Hepatocyte (in vitro differentiated cells): ENCODE measurements around the gene SIRT2. TPM values are rescaled to one million over a fixed set of nuclear protein-coding genes. Genes with fewer than 3 reads are reported as not detected.

ENCODE experiments used
- DNase-seq: peaks from one replicate; pipeline ENCODE4 v3.0.0-alpha.2; 2016; ENCODE audit warnings: low spot score
- H2AFZ ChIP-seq: fragments of 200-600 bp; sonication (generic); 2 replicates; pipeline ENCODE4 v1.6.0; 2016; ENCODE audit warnings: antibody characterized with exemption, mild to moderate bottlenecking
- H3K27ac ChIP-seq: fragments of 200-600 bp; sonication (generic); 2 replicates; pipeline ENCODE4 v1.5.1; 2016; ENCODE audit warnings: mild to moderate bottlenecking
- H3K27me3 ChIP-seq: fragments of 200-600 bp; sonication (generic); 2 replicates; pipeline ENCODE4 v1.6.1; 2016
- H3K36me3 ChIP-seq: fragments of 200-600 bp; sonication (generic); replicated peaks from 2 replicates; pipeline ENCODE4 v1.5.1; 2016; ENCODE audit warnings: low read depth; ENCODE audit not compliant: insufficient read depth
- H3K4me1 ChIP-seq: fragments of 200-600 bp; sonication (generic); 2 replicates; pipeline ENCODE4 v1.5.1; 2016; ENCODE audit warnings: mild to moderate bottlenecking, moderate library complexity; ENCODE audit not compliant: insufficient read depth
- H3K4me2 ChIP-seq: fragments of 200-600 bp; sonication (generic); 2 replicates; pipeline ENCODE4 v1.6.0; 2016
- H3K4me3 ChIP-seq: fragments of 200-600 bp; sonication (generic); 2 replicates; pipeline ENCODE4 v1.5.1; 2016; ENCODE audit warnings: mild to moderate bottlenecking
- H3K79me2 ChIP-seq: fragments of 200-600 bp; sonication (generic); 2 replicates; pipeline ENCODE4 v1.6.0; 2017; ENCODE audit warnings: mild to moderate bottlenecking
- H3K9me2 ChIP-seq: fragments of 200-600 bp; sonication (generic); replicated peaks from 2 replicates; pipeline ENCODE4 v1.6.0; 2017; ENCODE audit warnings: mild to moderate bottlenecking; ENCODE audit not compliant: insufficient read depth
- H3K9me3 ChIP-seq: fragments of 200-600 bp; sonication (generic); 2 replicates; pipeline ENCODE4 v1.5.1; 2016; ENCODE audit warnings: low read depth, mild to moderate bottlenecking
- H4K20me1 ChIP-seq: fragments of 200-600 bp; sonication (generic); 2 replicates; pipeline ENCODE4 v1.6.0; 2016; ENCODE audit warnings: mild to moderate bottlenecking; ENCODE audit not compliant: insufficient read depth, poor library complexity, severe bottlenecking
- CTCF ChIP-seq: fragments of 200-600 bp; sonication (generic); IDR thresholded peaks from 2 replicates; pipeline ENCODE4 v1.5.1; 2016; ENCODE audit warnings: antibody characterized with exemption, mild to moderate bottlenecking; ENCODE audit not compliant: poor library complexity
- EZH2 ChIP-seq: fragments of 200-600 bp; sonication (generic); IDR thresholded peaks from 2 replicates; pipeline ENCODE4 v1.6.1; 2016; ENCODE audit warnings: antibody characterized with exemption, mild to moderate bottlenecking, borderline replicate concordance
- EZH2phosphoT487 ChIP-seq: fragments of 200-600 bp; sonication (generic); IDR thresholded peaks from one replicate; pipeline ENCODE4 v1.6.1; 2018; ENCODE audit warnings: antibody characterized with exemption, mild to moderate bottlenecking, low read depth, moderate library complexity; ENCODE audit not compliant: unreplicated experiment, severe bottlenecking
- WGBS: methylation state at CpG from one replicate; pipeline ENCODE4 v1.1.6; 2016; ENCODE audit warnings: low lambda C conversion rate; ENCODE audit errors: missing lambda C conversion rate; 5-methylcytosine and 5-hydroxymethylcytosine counted together
- polyA plus RNA-seq: library from polyadenylated mRNA; unstranded; fragments of >200 nt; fragmentation: Nextera tagmentation; extraction: Ambion mirVana; gene quantifications from 2 replicates; pipeline ENCODE4 v1.2.1, GENCODE V29; 2016
- total RNA-seq: library from RNA; depleted of rRNA; stranded (reverse); fragments of >200 nt; gene quantifications from 2 replicates; pipeline ENCODE4 v1.2.3, GENCODE V29; 2014

Gene SIRT2
- total and polyA plus RNA-seq, 2 experiments from 2014 or later: 52.1 to 75.9 TPM

DNA sequence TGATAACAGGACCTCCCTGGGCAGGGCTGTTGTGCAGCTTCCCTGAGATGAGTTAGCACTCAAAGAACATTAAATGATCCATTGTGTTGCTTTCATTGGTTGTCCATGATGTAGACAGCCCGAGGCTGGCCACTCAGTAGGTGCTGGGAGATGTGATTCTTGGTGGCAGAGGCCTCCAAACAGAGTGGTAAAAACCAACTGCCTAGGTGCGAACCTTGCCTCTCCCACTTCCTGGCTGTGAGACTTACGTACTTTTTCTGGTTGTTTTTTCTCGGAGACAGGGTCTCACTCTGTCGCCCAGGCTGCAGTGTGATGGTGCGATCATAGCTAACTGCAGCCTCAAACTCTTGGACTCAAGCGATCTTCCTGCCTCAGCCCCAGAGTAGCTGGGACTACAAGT lies 25.0 kb upstream of the SIRT2 start:
- Histone ChIP-seq H3K79me2 (peaks cover 16% of the 10 kb centered on the region), H3K4me3 (no peak overlapping the region), H2AFZ (no peak overlapping the region), H3K27ac (no peak overlapping the region), H3K9me3 (no peaks in the 10 kb centered on the region), H3K27me3 (no peaks in the 10 kb centered on the region), H3K36me3 (no peaks in the 10 kb centered on the region), H4K20me1 (no peaks in the 10 kb centered on the region), H3K9me2 (no peaks in the 10 kb centered on the region), H3K4me1 (peaks cover under 1% of the 10 kb centered on the region), H3K4me2 (no peak overlapping the region)
- no peak for TF ChIP-seq EZH2phosphoT487
- no peak for TF ChIP-seq EZH2
- no peak for TF ChIP-seq CTCF
- DNase-seq: no peak
- 94% methylated on average over 7 of the region's 7 CpGs for WGBS

- H3K4me3 ChIP-seq: no peak overlapping the region
- H3K4me2 ChIP-seq: no peak overlapping the region
- no peaks in the 10 kb centered on the region for H3K27me3 ChIP-seq
- 98% methylated on average over 5 of the region's 5 CpGs for WGBS
- H3K79me2 ChIP-seq: no peaks in the 10 kb centered on the region
- no peak overlapping the region for H2AFZ ChIP-seq
- no peaks in the 10 kb centered on the region for H3K4me1 ChIP-seq
- no peaks in the 10 kb centered on the region for H3K36me3 ChIP-seq
- DNase-seq: no peak
- TF ChIP-seq EZH2phosphoT487 (no peak), CTCF (no peak), EZH2 (no peak)
- no peaks in the 10 kb centered on the region for H4K20me1 ChIP-seq
- H3K9me3 ChIP-seq: no peaks in the 10 kb centered on the region
- no peak overlapping the region for H3K27ac ChIP-seq
- H3K9me2 ChIP-seq: no peaks in the 10 kb centered on the region
Measured at GRCh38 chr19:38922482-38922881, 23.1 kb upstream of the SIRT2 start.

- Histone ChIP-seq H3K4me2 (no peak overlapping the region), H3K4me1 (no peaks in the 10 kb centered on the region), H3K27ac (no peak overlapping the region), H3K79me2 (no peaks in the 10 kb centered on the region), H3K4me3 (no peak overlapping the region), H3K9me3 (no peaks in the 10 kb centered on the region), H4K20me1 (no peaks in the 10 kb centered on the region), H3K27me3 (no peaks in the 10 kb centered on the region), H3K36me3 (no peaks in the 10 kb centered on the region), H2AFZ (no peak overlapping the region), H3K9me2 (no peaks in the 10 kb centered on the region)
- 96% methylated on average over 19 of the region's 20 CpGs for WGBS
- TF ChIP-seq EZH2phosphoT487 (no peak), EZH2 (no peak), CTCF (no peak)
- no peak for DNase-seq
Measured at GRCh38 chr19:38921420-38922274, 22.2 kb upstream of the SIRT2 start.
